ENCODE results near the gene PDIA4.

- TF ChIP-seq CTCF (IDR thresholded peaks at IDR 0.05) = no peak
- no peak for TF ChIP-seq POLR2A (IDR thresholded peaks at IDR 0.05)
- TF ChIP-seq POLR2AphosphoS5 (IDR thresholded peaks at IDR 0.05) = no peak
Measured at GRCh38 chr7:149007146-149007545, 21.2 kb downstream of the PDIA4 start.
